HG03575 (cell line): ENCODE results near the gene LAT.

ENCODE experiments used
- ATAC-seq: cut with Tn5 transposase; IDR thresholded peaks from one replicate; pipeline ENCODE4 v1.9.1; 2021; ENCODE audit not compliant: unreplicated experiment, insufficient number of reproducible peaks, low FRiP score; ENCODE audit errors: extremely low read depth

LAT gene

DNA sequence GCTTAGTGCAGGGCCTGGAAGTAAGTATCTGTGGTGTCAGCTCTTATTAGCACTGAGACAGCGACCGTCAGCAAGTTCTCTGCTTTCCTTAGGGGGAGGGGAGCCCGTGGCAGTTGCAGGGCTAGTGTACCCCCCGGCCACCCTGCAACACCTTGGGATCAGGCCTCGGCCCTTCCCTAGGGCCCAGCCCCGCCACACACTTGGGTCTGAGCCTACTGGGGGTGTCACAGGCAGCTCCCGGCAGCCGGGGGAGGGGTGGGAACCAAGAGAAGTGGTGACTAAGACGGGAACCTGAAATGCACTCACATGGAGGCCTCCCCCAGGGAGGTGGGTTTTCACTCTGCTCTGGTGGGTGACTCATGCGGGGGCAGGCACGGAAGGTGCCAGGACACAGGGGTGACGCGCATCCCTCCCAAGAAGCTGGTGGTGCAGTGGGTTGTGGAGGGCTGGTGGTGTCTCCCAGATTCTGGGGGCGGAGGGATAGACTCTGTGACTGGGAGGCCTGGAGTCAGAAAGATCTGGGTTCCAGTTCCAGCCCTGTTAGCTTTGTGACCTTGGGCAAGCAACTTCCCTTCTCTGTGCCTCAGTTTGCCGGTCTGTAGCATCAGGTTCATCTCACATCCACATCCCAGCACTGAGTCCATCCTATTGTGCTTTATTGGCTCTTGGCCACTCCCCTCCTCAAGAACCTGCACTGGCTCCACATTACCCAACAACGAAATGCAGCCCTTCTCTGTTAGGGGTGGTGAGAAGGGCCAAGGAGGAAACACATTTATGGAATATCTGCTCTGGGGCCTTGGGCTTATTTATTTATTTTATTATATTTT is 44.5 kb downstream of the LAT start:
- ATAC-seq = no peak

DNA sequence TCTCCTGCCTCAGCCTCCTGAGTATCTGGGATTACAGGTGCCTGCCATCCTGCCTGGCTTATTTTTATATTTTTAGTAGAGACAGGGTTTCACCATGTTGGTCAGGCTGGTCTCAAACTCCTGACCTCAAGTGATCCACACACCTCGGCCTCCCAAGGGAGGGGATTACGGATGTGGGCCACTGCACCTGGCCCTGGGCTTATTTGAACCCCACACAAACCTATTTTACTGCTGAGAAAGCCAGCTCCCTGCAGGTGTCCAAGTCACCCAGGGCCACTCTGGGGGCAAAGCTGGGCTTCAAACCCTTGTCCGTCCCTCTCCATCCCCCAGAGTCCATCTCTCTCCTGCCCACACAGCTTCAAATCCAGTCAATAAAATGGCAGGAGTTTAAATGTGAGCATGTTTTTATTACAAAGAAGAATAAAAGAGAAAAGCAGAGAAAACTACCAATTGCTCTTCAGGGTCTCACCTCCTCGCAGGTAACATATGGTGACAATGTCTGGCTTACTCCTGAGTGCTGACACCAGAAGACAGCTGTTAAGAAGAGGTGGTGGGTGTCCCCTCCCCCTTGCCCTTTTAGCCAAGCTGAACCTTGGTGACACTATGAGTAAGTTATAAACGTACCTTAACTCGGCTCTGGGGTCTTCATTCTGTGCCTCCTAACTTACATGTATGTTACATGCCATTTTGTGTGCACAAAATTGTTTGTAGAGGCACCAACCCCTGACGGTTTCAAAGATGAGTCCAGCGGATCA is 45.4 kb downstream of the LAT start:
- no peak for ATAC-seq
